Glomerular visceral epithelial cell (primary cell): ENCODE data around the gene ULK2.
"Not testable (repeated sequence)": the region's sequence is repeated elsewhere in the genome, so short reads cannot be mapped to it uniquely, and the experiment has no call there.

ENCODE experiments used
- DNase-seq: peaks from one replicate; pipeline ENCODE4 v3.0.0-alpha.2; 2016; ENCODE audit errors: extremely low spot score

Gene ULK2

DNA sequence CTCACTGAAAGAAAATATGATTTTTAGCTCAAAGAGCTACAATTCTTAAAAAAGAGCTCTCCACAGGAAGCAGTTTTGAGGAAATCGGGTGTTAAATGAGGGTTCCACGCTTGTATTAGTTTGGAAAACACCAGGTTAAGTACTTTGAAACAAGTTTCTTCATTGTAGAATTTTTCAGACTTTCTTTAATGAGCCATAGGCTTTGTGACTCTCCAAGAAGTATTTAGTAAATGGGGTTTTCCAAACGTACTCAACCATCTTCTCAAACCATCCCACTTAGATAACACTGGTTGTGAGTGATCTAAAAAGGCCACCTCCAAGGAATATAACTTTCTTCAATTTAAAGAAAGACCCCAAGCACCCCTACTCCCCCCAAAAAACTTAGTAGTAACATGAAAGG, 2.7 kb downstream of the ULK2 start:
- no peak for DNase-seq

DNA sequence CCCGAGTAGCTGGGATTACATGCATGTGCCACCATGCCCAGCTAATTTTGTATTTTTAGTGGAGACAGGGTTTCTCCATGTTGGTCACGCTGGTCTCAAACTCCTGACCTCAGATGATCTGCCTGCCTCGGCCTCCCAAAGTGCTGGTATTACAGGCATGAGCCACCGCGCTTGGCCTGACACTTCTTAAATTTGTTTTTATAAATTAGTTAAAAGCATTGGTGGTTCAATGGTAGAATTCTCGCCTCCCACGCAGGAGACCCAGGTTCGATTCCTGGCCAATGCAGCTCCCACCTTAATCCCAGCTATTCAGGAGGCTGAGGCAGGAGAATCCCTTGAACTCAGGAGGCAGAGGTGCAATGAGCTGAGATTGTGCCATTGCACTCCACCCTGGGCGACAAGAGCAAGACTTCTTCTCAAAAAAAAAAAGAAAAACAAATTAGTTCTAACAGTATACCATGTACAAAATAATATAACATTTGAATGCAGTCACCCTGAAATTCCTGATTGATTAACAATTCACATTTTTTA, 7.0 kb downstream of the ULK2 start:
- not testable (repeated sequence) for DNase-seq

DNA sequence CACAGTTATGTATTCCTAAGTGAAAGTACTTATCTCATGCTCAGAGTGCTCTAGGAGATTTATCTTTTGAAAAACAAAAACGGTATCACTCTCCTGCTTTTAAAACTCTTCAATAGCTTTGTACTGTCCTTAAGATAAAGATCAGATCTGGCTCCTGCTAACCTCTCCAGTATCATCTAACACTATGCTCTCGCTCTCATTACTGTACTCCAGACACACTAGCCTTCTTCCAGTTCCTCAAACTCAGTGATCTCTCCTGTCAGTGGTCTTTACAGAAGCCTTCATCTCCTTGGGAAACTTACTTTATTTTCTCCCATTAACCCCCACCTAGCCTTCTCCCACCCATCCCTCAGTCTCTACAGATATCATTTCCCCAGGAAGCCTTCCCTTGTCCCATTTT, 10.1 kb downstream of the ULK2 start:
- no peak for DNase-seq

DNA sequence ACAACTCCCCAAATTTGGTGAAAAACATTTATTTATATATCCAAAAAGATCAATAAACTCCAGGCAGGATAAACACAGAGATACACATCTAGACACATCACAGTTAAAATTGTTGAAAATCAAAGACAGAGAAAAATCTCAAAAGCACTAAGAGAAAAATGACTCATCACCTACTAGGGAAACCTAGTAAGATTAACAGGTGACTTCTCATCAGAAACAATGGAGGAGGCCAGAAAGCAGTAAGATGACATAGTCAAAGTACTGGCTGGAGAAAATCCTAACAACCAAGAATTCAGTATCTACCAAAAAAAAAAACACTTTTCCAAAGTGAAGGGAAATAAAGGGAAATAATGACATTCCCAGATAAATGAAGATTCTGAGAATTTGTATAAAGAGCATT, 33.8 kb downstream of the ULK2 start:
- DNase-seq = no peak

DNA sequence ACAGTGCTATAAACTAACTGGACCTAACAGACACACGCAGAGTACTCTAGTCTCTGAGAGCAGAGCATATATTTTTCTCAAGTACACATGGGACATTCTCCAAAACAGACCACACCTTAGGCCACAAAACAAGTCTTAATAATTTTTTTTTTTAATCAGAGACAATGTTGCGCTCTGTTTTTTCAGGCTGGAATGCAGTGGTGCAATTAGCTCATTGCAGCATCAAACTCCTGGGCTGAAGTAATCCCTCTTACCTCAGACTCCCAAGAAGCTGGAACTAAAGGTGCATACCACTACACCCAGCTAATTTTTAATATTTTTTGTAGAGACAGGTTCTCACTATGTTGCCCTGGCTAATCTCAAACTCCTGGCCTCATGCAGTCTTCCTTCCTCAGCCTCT, 37.7 kb downstream of the ULK2 start:
- no peak for DNase-seq

DNA sequence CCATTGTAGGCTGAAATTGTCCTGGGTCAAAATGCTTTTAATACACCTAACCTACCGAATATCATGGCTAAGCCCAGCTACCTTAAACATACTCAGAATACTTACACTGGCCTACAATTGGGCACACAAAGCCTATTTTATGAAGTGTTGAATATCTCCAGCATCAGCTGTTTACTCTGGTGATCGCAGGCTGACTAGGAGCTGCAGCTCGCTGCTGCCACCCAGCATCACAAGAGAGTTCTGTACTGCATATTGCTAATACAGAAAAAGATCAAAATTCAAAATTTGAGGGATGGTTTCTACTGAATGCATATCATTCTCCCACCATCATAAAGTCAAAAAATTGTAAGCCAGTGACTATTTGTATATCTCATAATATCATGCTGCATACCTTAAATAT, 55.3 kb downstream of the ULK2 start:
- DNase-seq = no peak

DNA sequence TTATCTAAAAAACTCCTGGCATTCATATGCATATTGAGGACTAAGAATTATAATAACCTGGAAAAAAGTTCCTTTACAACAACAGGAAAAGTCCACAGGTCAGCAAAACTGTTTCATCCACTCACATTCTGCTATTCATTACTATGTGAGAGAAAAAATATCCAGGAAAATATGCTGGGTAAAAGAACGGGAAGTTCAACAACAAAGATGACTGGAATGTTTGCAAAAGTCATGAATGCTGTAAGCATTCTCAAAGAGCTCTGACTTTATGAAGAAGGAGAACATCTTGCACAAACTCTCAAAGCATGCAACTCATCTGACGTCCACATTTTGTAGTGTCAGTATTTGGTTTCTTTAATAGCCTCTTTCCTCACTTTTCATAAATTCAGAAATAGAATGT, 62.7 kb downstream of the ULK2 start:
- DNase-seq = no peak

DNA sequence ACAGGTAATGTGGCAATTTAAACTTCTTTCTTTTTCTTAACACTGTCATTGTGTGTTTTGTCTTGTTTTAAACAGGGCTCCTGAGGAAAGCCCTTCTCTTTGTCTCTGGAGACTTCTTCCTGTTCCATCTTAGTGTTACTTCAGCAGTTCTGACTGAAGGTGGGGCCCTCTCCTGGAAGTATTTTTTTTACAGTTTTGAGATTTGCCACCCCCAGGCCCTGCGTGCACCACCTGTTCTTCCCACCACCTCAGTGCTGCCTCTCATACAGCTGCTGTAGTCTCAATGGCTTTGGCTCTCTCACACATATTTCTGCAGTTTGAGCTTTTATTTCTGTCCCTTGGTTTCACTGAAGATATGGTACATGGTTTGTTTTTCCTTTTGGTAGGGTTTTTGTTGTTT, 67.2 kb downstream of the ULK2 start:
- DNase-seq = no peak

DNA sequence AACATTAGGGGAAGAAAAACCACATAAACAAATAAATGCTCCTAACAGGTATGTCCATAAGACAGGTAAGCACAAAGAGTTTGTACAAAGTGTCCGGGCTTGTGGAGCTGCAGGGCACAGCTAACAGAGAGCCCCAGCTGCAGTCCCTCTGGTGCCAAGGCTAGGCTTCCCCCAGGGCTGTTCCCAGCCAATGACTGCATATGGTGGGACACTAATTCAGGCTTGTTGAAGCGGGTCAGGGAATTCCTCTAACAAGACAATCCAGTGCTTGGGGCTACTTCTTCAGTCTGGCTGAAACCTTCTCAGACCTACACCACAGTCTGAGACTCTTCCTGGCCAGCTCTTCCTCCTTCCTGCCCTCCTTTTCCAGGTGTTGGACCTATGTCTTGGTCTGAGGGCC, 67.9 kb downstream of the ULK2 start:
- DNase-seq = no peak

DNA sequence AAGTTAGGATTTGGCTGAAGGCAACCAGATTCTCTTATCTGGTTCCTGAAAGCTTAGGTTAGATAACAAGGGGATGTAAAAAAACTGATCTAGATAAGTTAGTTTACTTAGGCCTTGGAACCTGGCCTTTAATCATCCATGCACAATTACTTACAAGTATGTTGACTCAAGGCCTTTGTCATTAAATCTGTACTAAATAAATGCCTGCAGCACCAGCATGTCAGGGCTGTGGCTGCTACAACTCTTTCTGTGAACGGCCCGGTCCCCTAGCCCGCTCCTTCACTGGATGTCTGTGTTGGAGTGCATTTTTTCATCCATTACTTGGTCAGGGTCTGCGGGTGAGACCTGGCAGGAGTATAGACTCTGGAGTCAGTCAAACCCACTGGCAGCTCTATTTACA, 71.3 kb downstream of the ULK2 start:
- no peak for DNase-seq

DNA sequence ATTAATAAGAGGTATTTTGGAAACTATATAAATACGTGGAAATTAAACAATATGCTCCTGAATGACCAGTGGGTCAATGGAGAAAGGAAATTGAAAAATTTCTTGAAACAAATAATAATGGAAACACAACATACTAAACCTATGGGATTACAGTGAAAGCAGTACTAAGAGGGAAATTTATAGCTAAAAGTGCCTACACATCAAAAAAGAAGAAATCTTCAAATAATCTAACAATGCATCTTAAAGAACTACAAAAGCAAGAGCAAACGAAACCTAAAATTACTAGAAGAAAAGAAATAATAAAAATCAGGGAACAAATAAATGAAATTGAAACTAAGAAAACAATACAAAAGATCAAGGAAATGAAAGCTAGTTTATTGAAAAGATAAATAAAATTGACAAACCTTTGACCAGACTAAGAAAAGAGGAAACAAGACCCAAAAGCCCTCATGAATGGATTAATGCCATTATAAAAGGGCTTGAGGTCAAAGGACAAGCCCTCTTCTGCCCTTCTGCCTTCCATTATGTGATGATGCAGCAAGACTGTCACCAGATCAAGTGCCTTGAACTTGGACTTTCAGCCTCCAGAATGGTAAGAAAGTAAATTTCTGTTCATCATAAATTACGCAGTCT, 75.7 kb downstream of the ULK2 start:
- DNase-seq = no peak

DNA sequence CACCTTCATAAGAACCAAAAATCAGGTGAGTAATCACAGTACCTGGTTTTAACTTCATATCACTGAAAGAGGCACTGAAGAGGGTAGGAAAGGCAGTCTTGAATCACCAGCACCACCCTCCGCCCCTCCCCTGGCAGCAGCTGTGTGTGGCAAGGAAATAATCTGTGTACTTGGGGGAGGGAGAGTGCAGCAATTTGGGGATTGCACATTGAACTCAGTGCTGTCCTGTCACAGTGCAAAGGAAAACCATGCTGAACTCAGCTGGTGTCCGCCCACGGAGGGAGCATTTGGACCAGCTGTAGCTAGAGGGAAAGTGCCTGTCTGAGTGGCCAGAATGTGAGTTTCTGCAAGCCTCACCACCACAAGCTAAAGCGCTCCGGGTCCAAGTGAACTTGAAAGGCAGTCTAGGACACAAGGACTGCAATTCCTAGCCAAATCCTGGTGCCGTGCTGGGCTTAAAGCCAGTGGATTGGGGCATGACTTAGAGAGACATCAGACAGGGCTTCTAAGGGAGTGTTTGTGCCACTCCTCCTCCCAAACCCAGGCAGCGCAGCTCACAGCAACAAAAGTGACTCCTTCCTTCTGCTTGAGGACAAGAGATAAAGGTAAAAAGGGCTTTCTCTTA, 79.9 kb downstream of the ULK2 start:
- no peak for DNase-seq

DNA sequence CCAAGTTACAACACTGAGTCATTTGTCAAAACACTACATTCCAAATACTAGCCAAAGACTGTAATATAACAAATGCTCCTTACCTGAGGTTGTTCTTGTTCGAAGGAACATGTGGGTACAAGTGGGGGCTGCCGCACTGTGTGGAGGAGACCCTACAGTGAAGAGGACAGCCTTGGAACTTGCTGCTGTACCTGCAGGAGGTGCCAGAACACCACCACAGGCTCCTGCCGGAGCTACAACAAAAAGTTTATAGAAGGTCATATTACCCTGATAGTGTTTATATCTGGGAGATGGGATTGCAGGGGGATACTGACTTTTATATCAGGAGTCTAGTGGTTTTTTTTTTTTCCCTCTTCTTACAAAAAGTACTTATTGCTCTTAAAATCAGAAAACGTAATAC, 81.9 kb downstream of the ULK2 start:
- DNase-seq = no peak

DNA sequence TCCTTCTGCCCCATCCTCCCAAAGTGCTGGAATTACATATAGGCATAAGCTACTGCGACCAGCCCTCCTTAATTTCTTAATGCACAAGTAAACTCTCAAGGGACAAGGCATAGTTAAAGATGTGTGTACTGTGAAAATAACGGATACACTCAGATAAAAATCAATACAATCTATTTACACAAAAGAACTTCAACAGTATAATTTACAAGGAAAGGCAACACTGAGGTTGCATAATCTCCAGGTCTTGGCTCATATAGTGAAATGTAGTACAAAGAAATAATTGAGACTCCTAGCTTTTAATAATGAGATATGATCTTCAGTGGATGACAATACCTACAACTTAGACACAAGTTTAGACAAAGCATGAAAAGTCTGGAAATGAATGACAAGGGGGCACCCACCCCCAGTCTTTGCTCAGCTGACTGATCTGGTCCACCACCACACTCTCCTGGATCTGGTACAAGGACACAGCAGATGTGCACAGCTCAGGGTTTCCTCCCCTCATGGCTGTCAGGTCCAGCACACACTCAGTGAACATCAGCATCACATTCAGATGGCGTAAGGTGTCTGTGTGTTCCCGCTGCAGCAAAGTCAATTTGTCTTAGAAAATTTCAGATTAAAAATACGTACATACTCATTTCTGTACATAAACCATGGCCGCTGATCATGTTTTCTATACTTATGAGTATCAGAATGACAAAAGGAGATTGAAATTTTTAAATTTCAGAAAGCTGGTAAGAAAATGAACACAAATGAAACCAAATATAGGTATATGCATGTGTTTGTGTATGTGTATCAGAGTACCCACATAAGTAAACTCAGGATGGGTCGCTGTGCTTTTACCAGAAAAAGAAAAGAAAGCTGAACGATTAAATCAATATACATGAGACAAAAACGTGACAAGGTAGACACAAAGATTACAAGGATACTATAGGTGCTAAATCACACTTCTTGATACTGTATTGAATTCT, 86.0 kb downstream of the ULK2 start:
- no peak for DNase-seq

DNA sequence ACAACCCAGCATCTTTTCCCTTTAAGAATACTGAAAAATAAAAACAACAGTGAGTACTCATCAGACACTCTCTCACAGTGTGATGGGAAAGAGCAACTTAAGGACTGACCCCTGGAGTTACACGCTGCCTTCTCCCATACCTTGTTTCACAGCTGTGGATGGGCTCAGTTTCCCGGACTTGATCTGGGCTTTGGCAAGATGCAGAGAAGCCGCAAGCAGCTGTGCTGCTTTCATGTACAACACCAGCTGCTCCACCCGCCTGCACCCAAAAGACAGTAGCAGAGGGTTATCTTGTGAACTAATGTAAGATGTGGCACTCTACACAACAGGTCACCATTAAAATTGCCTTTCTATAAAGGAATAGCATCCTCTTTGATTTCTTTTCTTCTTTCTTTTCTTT, 86.9 kb downstream of the ULK2 start:
- no peak for DNase-seq

DNA sequence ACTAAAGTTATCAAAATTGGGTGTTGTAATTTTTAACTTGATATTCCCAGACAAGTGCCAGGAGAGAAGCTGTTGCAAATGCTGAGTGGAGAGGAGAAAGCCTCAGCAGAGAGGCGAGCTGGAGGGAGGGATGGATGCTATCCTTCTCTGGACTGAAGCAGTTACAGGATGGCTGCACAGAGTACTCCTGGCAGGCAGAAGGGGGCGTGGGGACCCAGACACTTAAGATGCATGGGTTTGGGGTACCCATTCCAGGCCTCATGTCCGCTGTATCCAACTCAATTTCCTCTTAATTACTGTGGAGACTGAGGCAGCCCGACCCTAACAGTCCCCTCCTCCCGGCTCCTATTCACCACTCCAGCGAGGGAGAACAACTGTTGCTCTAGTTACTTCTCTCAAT, 94.2 kb downstream of the ULK2 start:
- DNase-seq = no peak

DNA sequence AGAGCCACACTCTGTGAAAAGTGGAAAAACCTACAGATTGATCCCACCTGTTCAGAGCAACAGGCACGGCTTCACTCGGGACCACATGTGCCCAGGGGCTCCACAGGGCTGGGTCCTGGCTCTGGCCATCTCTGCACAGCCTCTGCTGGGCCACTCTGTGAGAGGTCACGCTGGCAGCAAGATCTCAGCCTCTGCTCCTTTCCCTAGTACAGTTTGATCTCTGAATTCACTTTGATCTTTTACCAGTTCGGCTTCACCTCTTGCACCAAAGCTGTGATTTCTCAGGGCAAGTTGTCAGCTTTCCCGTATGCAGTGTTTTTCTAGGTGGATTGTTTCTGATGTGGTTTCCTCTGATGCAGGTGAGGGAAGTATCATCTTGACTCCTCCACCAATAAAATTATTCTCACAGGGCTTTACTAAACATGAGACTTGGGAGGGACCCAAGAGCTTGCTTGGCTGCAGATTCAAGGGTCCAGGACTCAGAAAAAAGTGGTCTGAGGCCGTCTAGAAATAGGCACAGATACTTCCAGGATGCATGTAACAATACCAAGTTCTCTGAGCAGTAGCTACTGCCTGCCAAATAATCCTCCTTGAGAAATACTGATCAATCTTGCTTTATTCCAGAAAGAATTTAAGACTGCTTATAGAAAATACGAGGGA, 95.6 kb downstream of the ULK2 start:
- DNase-seq = no peak

DNA sequence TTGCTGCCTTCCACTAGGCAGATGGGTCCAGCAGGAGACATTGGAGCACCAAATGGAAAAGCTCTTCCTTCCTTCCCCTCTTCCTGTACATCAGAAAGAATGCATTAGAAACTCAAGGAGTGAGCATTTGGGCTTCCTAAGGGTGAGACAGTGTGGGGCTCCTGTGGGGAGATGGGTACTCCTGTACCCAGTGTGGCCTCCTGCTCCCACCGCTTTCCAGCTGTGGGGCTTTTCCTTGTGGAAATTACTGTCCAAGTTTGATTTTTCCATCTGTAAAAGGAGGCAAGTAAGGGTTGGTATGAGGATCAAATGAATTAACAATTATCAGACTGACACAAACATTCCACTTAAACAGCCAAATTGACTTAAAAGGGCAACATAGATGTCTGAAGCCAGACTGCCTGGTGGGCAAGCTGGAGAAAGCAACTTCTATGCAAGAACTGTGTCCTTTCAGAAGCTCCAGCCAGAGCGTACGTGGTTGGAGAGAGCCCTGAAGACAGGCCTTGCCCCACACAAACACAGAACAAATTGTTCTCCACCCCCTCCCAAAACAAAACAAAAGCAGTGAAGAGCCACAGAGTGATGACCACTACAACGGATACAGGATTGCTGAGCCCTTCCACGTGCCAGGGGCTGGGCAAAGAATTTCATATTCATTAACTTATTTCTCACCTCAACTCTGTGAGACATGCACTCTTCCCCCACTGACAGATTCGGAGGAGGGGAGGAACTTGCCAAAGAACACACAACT, 96.6 kb downstream of the ULK2 start:
- DNase-seq = peak; percentile 35

DNA sequence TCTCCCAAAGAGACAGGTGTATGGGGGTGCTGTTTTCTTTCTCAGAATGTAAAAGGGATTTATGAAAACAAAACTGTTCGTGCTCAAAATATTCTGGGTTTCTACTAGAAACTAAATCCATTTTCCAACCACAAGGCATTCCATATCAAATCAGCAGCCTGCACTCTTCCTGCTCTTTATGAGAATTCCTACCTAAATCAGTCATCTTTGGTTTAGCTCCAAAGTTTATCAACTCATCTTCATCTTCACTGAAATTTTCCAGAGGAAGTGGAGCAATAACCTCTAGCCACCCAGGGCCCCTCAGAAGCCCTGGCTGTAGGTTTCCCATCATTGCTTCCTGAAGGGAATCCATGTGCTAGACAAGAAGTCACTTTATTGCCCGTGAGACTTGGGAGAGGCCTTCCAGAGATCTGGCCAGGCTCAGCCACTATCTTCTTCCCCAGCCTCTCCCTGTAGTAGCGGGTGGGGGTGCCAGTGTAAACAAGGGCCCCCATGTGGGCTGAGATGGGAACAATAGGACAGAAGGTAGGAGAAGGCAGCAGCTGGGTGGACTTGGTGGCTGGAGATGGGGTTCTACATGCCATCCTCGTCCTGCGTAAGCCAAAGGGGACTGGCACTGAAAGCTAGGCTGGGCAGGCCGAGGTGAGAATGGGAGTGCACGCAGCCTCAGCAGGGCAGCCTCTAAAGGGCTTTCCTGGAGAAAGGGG, 97.6 kb downstream of the ULK2 start:
- DNase-seq = peak; percentile 57

DNA sequence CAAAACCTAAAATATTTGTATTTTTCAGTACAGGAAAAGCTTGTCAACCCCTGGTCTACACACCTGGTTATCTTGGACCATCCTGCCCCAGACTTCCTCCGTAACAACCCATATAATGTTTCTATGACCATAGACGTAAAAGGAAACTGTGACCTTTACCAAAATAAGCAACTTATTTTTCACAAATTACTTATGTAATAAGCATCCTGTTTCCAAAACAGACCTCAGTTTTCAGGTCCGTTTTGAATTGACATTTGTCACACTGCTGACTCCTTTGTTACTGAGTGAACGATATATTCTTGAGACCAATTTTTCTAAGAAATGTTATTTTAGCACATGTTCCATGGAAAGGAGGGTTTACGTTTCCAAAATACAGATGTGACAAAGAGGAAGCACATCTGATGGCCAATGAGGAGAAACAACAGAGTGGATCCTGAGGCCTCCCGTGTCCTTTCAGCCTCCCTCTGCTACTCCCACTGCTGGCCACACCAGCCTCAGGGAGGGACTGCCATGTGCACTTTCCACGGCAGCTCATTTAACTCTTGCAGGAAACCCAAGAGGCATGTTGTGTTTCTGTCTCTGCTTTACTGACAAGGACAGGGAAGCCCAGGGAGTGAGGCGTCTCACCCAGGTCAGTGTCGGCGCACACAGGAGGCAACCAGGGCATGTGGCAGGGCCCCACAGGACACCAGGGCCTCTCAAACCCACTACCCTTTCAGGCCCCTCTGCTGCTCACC, 99.5 kb downstream of the ULK2 start:
- no peak for DNase-seq
